Measurements from ENCODE around the gene TJAP1. TPM values are rescaled to one million over a fixed set of nuclear protein-coding genes. Genes with fewer than 3 reads are reported as not detected.
"Not testable (repeated sequence)": the region's sequence is repeated elsewhere in the genome, so short reads cannot be mapped to it uniquely, and the experiment has no call there.

Gene TJAP1
- total RNA-seq, 2 experiments from 2014 or later = 36.5 to 41.8 TPM

DNA sequence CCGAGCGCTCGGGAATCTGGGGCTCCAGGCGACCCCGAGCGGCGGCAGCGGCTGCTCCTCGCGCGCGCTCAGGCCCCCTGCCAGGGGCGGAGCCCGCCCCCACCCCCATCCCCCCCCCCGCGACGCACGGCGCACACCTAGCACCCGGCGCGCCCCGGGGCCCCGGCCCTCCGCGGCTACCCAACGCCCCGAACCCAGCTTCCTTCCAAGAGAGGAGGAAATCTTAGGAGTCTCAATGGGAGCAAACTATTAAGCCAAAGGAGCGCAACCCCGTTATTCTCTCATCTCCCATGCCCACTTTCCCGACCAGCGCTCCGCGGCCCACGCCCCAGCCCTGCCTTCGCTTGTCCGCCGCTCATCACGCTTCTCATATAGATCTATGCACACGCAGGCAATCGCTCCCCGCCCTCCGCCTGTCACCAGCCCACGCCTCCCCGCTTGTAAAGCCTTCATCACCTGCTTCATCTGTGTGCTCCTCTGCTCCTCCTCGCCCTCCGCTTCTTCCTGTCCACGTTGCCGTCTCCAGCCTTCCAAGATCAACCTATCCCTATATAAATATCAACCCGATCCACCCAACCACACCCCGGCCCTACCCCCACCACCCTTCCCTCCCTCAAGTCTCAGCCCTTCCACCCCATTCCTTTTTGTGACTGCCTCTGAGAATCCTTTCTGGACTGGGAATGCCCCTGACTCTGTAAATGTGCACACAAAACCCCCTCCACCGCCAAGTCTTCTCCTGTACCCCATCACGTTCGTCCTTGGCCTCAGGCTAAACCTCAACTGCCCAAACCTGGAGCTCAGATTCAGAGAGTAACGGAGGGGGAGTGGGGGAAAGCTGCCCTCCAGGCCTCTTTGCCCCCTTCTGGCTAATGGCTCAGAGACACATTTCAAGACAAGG lies 21.6 kb upstream of the TJAP1 start, which contains the start of gene DLK2:
Gene DLK2, minus strand, starts transcription at position 18 of the 898 bp plus-strand sequence. CDS start 723 bp downstream, outside the sequence.
- Mint-ChIP-seq H3K27ac (no peak within 1 kb of the TSS), H3K4me3 (peak within 1 kb of the TSS; percentile 77), H3K4me1 (peaks cover 12% of the 10 kb centered on the region), H3K27me3 (peaks cover 36% of the 10 kb centered on the region), H3K36me3 (ENCODE audit: low read depth) (peaks cover 11% of the 10 kb centered on the region), H3K9me3 (no peaks in the 10 kb centered on the region)
- peak; percentile 41 for DNase-seq
- ChIA-PET POLR2A (interaction anchor here (0.6 kb wide), 1 partner anchor 29 kb away, joined by 4 read pairs; the partner anchor contains the start of gene ABCC10), CTCF (interaction anchor here (0.8 to 2.4 kb wide), 4 partner anchors 9 to 51 kb away, joined by 3 to 16 read pairs (median 4); no protein-coding TSS in a partner anchor)

DNA sequence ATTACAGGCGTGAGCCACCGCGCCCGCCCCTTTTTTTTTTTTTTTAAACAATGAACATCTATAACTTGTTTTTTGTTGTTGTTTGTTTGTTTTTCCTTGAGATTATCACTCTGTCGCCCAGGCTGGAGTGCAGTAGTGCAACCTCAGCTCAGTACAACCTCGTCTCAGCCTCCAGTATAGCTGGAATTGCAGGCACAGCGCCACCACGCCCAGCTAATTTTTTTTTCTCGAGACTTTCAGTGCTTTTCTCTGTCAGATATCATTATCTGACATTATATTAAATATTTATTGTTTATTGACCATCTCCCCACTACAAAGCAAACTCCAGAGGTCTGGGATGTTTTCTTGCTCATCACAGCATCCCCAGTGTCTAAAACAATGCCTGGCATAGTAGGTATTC lies 19.7 kb upstream of the TJAP1 start:
- POLR2A ChIA-PET = interaction anchor here (0.6 kb wide), 1 partner anchor 149 kb away, joined by 7 read pairs; the partner anchor contains the start of gene CRIP3
- Mint-ChIP-seq H3K4me1 (peaks cover 12% of the 10 kb centered on the region), H3K27ac (no peak overlapping the region), H3K4me3 (no peak overlapping the region), H3K9me3 (no peaks in the 10 kb centered on the region), H3K36me3 (ENCODE audit: low read depth) (peaks cover 4% of the 10 kb centered on the region), H3K27me3 (peaks cover 45% of the 10 kb centered on the region)
- CTCF ChIA-PET = interaction anchor here (1.3 to 1.7 kb wide), 2 partner anchors 19 to 189 kb away, joined by 3 to 4 read pairs; no protein-coding TSS in a partner anchor
- no peak for DNase-seq

DNA sequence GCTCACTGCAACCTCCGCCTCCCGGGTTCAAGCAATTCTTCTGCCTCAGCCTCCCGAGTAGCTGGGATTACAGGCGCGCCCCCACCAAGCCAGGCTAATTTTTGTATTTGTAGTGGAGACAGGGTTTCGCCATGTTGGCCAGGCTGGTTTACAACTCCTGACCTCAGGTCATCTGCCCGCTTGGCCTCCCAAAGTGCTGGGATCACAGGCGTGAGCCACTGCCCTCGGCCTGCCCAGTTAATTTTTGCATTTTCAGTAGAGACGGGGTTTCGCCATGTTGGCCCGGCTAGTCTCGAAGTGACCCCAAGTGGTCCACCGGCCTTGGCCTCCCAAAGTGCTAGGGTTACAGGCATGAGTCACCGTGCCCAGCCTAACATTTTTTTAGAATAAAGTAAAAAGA lies 19.2 kb upstream of the TJAP1 start:
- peaks cover 49% of the 10 kb centered on the region for H3K27me3 Mint-ChIP-seq
- H3K27ac Mint-ChIP-seq; H3K36me3 Mint-ChIP-seq (ENCODE audit: low read depth); POLR2A ChIA-PET; H3K4me3 Mint-ChIP-seq; H3K9me3 Mint-ChIP-seq; DNase-seq: not testable (repeated sequence)
- CTCF ChIA-PET = interaction anchor here (0.6 to 1.7 kb wide), 2 partner anchors 19 to 190 kb away, joined by 3 to 4 read pairs; no protein-coding TSS in a partner anchor
- peaks cover 12% of the 10 kb centered on the region for H3K4me1 Mint-ChIP-seq

DNA sequence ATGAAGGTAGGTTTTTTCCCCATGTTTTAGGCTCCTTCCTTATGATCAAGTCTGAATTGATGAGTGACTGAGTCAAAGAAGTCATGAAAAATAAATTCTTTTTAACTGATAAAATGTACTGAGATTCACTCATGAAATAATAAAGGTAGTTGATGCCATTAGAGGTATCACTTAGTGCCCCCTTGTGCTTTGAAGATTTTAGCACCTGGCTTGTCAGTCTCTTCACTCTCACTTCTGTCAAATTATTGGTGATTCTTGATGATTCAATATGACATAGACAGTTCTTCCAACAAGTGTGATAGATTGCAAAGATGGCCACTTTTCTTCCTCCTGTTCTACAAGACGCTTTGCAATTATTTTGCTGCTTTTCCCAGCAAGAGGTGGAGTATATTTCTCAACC lies 17.8 kb upstream of the TJAP1 start:
- POLR2A ChIA-PET = no interaction called here
- Mint-ChIP-seq H3K36me3 (ENCODE audit: low read depth) (peaks cover 3% of the 10 kb centered on the region), H3K4me1 (peaks cover 7% of the 10 kb centered on the region), H3K27me3 (peaks cover 43% of the 10 kb centered on the region), H3K9me3 (no peaks in the 10 kb centered on the region), H3K4me3 (no peak overlapping the region), H3K27ac (no peak overlapping the region)
- CTCF ChIA-PET = interaction anchor here (1.6 to 1.7 kb wide), 2 partner anchors 15 to 191 kb away, joined by 3 to 5 read pairs; no protein-coding TSS in a partner anchor
- no peak for DNase-seq

DNA sequence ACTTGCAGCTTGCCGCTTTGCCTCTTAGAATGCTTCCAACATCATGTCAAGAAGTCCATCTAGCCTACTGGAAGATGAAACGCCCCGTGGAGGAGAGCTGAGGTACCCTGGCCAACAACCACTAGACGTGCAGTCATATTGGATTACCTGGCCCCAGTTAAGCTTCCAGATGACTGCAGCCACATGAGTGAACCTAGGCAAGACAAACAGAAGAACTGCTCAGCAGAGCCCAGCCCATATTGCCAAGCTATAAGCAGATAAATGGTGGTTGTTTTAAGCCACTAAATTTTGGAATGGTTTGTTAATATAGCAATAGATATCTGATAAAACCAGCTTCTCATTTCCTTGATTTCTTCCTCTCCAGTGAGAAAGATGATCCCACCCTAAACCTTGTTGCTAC lies 17.3 kb upstream of the TJAP1 start:
- DNase-seq = no peak
- peaks cover 40% of the 10 kb centered on the region for H3K27me3 Mint-ChIP-seq
- H3K4me3 Mint-ChIP-seq = no peak overlapping the region
- H3K36me3 Mint-ChIP-seq (ENCODE audit: low read depth) = peaks cover 3% of the 10 kb centered on the region
- no peaks in the 10 kb centered on the region for H3K9me3 Mint-ChIP-seq
- peaks cover 7% of the 10 kb centered on the region for H3K4me1 Mint-ChIP-seq
- POLR2A ChIA-PET = no interaction called here
- H3K27ac Mint-ChIP-seq = no peak overlapping the region
- CTCF ChIA-PET = interaction anchor here (0.6 to 1.6 kb wide), 2 partner anchors 16 to 42 kb away, joined by 3 to 5 read pairs; no protein-coding TSS in a partner anchor

DNA sequence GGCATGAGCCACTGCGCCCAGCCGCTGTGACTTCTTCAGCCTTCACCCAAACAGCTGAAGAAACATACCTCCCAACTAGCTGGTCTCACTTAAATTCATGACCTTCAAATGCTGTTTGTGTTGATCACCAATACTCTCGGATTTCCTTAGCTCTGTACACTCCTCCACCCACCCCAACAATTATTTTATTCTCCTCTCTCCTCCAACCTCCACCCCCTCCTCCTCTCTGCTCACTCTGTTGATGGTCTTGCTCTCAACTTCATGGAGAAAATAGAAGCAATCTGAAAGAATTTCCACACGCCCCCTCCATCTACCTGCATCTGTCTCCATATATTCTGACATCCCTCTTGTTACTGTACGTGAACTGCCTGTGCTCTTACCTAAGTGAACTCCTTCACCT lies 15.4 kb upstream of the TJAP1 start:
- no peaks in the 10 kb centered on the region for H3K9me3 Mint-ChIP-seq
- ChIA-PET CTCF (no interaction called here), POLR2A (no interaction called here)
- no peak overlapping the region for H3K27ac Mint-ChIP-seq
- DNase-seq = no peak
- H3K4me3 Mint-ChIP-seq = no peak overlapping the region
- no peaks in the 10 kb centered on the region for H3K36me3 Mint-ChIP-seq (ENCODE audit: low read depth)
- H3K4me1 Mint-ChIP-seq = no peaks in the 10 kb centered on the region
- peaks cover 30% of the 10 kb centered on the region for H3K27me3 Mint-ChIP-seq

DNA sequence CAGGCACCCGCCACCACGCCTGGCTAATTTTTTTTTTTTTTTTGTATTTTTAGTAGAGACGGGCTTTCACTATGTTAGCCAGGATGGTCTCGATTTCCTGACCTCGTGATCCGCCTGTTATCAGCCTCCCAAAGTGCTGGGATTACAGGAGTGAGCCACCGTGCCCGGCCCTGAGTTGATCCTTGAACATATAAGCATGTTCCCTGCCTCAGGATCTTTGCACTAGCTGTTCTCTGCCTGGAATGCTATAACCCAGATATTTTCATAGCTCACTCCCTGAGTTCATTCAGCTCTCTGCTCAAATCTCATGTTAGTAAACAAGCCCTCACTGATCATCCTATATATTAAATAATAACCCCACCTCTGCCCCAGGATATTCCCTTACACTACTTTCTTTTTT lies 13.0 kb upstream of the TJAP1 start:
- Mint-ChIP-seq H3K27me3 (peaks cover 34% of the 10 kb centered on the region), H3K4me3 (no peak overlapping the region), H3K27ac (no peak overlapping the region), H3K36me3 (ENCODE audit: low read depth) (no peaks in the 10 kb centered on the region), H3K9me3 (no peaks in the 10 kb centered on the region), H3K4me1 (no peaks in the 10 kb centered on the region)
- no peak for DNase-seq
- POLR2A ChIA-PET = no interaction called here
- CTCF ChIA-PET = interaction anchor here (0.6 to 1.6 kb wide), 3 partner anchors 15 to 680 kb away, joined by 3 to 4 read pairs (median 3); no protein-coding TSS in a partner anchor

DNA sequence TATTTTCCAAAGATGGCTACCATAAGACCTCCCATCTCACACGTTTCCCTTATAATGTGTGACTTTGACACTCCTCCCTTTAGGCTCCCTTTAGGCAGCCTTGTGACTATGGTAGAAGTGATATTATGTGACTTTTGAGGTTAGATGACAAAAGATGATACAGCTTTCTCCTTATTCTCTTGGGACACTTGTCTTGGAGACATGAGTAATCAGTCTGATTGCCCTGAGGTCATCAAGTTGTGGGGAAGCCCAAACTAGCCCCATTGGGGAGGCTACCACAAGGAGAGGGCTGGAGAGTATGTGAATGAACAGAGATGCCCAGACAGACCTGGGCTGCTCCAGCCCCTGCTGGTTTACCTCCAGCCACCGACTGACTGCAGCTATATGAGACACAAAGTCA lies 11.4 kb upstream of the TJAP1 start:
- no peaks in the 10 kb centered on the region for H3K4me1 Mint-ChIP-seq
- POLR2A ChIA-PET = no interaction called here
- H3K36me3 Mint-ChIP-seq (ENCODE audit: low read depth) = no peaks in the 10 kb centered on the region
- H3K9me3 Mint-ChIP-seq = no peaks in the 10 kb centered on the region
- DNase-seq = no peak
- no peak overlapping the region for H3K27ac Mint-ChIP-seq
- H3K4me3 Mint-ChIP-seq = no peak overlapping the region
- H3K27me3 Mint-ChIP-seq = peaks cover 28% of the 10 kb centered on the region
- CTCF ChIA-PET = interaction anchor here (0.8 to 1.7 kb wide), 3 partner anchors 11 to 40 kb away, joined by 3 to 4 read pairs (median 3); partner anchors contain the start of gene TJAP1

DNA sequence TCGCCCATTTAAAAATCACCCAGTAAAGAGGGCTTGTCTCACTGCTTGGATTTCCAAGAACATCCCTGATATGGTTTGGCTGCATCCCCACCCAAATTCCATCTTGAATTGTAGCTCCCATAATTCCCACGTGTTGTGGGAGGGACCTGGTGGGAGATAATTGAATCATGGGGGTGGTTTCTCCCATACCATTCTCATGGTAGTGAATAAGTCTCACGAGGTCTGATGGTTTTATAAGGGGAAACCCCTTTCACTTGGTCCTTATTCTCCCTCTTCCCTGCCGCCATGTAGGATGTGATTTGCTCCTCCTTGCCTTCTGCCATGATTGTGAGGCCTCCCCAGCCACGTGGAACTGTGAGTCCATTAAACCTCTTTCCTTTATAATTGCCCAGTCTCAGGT lies 10.1 kb upstream of the TJAP1 start:
- H3K36me3 Mint-ChIP-seq (ENCODE audit: low read depth); H3K4me3 Mint-ChIP-seq; DNase-seq; H3K9me3 Mint-ChIP-seq; POLR2A ChIA-PET; H3K27ac Mint-ChIP-seq; H3K4me1 Mint-ChIP-seq: not testable (repeated sequence)
- CTCF ChIA-PET = interaction anchor here (1.0 kb wide), 1 partner anchor 10 kb away, joined by 5 read pairs; the partner anchor contains the start of gene TJAP1
- peaks cover 22% of the 10 kb centered on the region for H3K27me3 Mint-ChIP-seq

DNA sequence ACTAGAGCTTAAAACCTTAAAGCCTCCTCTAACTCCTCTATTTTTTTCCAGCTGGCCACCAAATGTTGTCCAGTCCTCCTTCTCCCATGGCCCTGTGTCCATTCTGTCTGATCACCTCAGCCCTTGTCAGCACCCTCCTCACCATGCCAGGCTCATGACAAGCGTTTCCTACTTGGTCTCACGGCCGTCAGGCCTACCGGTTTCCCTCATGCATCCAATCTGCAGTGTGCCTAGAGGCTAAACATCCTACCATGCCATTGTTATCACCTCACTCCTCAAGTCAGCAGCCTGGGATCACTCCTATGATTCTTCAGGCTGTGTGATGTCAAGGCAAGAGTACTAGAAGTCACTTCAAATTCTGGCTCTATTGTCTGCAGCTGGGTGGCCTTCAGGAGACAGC lies 9.6 kb upstream of the TJAP1 start:
- no peaks in the 10 kb centered on the region for H3K36me3 Mint-ChIP-seq (ENCODE audit: low read depth)
- no peaks in the 10 kb centered on the region for H3K4me1 Mint-ChIP-seq
- peaks cover 20% of the 10 kb centered on the region for H3K27me3 Mint-ChIP-seq
- H3K27ac Mint-ChIP-seq = no peak overlapping the region
- H3K9me3 Mint-ChIP-seq = no peaks in the 10 kb centered on the region
- POLR2A ChIA-PET = no interaction called here
- DNase-seq = no peak
- CTCF ChIA-PET = interaction anchor here (1.0 kb wide), 1 partner anchor 10 kb away, joined by 5 read pairs; the partner anchor contains the start of gene TJAP1
- no peak overlapping the region for H3K4me3 Mint-ChIP-seq

DNA sequence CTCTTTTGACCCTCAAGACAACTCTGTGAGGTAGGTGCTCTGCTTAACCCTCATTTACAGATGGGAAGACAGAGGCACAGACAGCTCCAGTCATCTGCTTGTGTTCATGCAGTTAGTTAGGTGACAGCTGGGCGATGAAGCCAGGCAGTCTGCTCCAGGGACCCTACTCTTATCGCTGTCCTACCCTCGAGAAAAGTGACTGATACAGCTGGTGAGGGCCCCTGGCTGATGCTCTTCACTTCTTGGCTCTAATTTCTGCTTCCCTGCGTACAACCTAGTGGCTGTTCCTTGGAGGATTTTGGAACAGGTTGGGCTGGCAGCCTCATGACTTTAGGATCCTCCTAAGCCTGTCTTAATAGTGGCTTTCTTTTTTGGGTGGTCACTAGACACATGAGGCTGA lies 9.1 kb upstream of the TJAP1 start:
- Mint-ChIP-seq H3K36me3 (ENCODE audit: low read depth) (no peaks in the 10 kb centered on the region), H3K27me3 (peaks cover 16% of the 10 kb centered on the region), H3K4me1 (no peaks in the 10 kb centered on the region), H3K9me3 (no peaks in the 10 kb centered on the region), H3K4me3 (no peak overlapping the region), H3K27ac (no peak overlapping the region)
- POLR2A ChIA-PET = no interaction called here
- DNase-seq = no peak
- CTCF ChIA-PET = interaction anchor here (1.0 kb wide), 1 partner anchor 9 kb away, joined by 5 read pairs; the partner anchor contains the start of gene TJAP1

DNA sequence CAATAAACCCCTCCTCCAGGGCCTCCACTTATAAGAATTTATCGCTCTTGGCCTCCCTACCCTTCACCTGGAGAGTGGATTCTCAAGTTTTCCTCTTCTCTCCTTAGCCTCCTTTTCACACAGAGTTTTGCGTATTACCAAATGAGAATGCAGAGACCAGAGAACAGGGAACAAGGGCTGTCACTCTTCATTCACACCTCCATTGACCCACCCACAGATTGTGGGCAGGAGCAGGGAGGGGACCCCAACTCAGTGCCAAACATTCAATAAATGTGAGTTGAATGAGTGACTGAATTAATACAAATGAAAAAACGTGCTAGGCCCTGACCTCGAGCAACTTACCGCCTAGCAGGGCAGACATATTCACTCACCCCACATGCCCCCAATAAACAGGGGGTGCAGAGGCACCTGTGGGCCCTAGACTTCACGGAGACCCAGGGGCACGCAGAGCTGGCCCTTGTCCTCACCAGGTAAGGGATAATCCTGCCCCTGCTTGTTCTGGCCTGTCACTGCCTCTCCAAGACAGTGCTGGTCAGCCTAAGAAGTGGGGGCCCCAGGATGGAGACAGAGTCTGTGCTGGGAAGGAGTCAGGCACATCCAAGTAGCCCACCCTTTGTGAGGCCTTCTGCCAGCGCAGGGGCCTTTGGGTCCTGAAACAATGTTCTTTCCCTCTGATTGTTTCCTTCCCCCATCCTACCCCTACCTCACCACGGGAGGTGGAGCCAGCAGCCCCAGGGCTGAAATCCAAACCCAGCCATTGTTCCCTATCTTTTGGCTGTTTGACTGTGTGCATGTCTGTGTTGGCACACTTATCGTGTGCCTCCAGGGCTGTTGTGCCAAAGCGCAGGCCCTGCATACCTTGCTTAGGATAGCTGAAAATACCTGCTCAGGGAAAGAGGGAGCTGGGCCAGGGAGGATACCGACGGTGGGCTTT lies 8.4 kb upstream of the TJAP1 start:
- Mint-ChIP-seq H3K27ac (no peak overlapping the region), H3K4me3 (no peak overlapping the region), H3K9me3 (no peaks in the 10 kb centered on the region), H3K27me3 (peaks cover 17% of the 10 kb centered on the region), H3K4me1 (no peaks in the 10 kb centered on the region), H3K36me3 (ENCODE audit: low read depth) (no peaks in the 10 kb centered on the region)
- POLR2A ChIA-PET = interaction anchor here (0.6 kb wide), 1 partner anchor 8 kb away, joined by 3 read pairs; the partner anchor contains the start of gene TJAP1
- CTCF ChIA-PET = no interaction called here
- no peak for DNase-seq
